Lung (tissue), 12 donors: ENCODE data around the gene CCDC85C. TPM values are rescaled to one million over a fixed set of nuclear protein-coding genes. Genes with fewer than 3 reads are reported as not detected.

ENCODE experiments used
- ATAC-seq: fragments of 200-7000 bp; cut with Tn5 transposase; one replicate; pipeline ENCODE4 v1.9.1; 2020; ENCODE audit warnings: moderate number of reproducible peaks; ENCODE audit not compliant: insufficient read depth, low FRiP score
- DNase-seq, 3 donors: peaks; one replicate each; pipeline ENCODE4 v3.0.0-alpha.2; 2013 to 2017
- H3K27ac ChIP-seq, 2 donors: one replicate each; pipeline ENCODE4 v1.5.1; 2013; ENCODE audit warnings: mild to moderate bottlenecking in 2 of 2, moderate library complexity in 2 of 2, control low read depth in 1 of 2, inconsistent platforms in 1 of 2, low read depth in 1 of 2, low read length in 1 of 2
- H3K27me3 ChIP-seq, 3 donors: one replicate each; pipeline ENCODE4 v1.5.1; 2013; ENCODE audit warnings: low read length in 2 of 3; ENCODE audit not compliant: control insufficient read depth in 3 of 3, insufficient read depth in 3 of 3
- H3K36me3 ChIP-seq, 4 donors: one replicate each; pipeline ENCODE4 v1.5.1; 2013; ENCODE audit warnings: low read length in 4 of 4, mild to moderate bottlenecking in 1 of 4, moderate library complexity in 1 of 4; ENCODE audit not compliant: control insufficient read depth in 4 of 4, insufficient read depth in 4 of 4
- H3K4me1 ChIP-seq, 5 donors: one replicate each; pipeline ENCODE4 v1.5.1; 2013; ENCODE audit warnings: low read length in 5 of 5, mild to moderate bottlenecking in 2 of 5, moderate library complexity in 1 of 5; ENCODE audit not compliant: control insufficient read depth in 5 of 5, insufficient read depth in 5 of 5
- H3K4me3 ChIP-seq: one replicate; pipeline ENCODE4 v1.5.1; 2013; ENCODE audit warnings: mild to moderate bottlenecking, control low read depth, moderate library complexity
- H3K9ac ChIP-seq, 2 donors: one replicate each; pipeline ENCODE4 v1.5.1; 2013; ENCODE audit warnings: low read length in 2 of 2, control low read depth in 1 of 2; ENCODE audit not compliant: insufficient read depth in 1 of 2
- H3K9me3 ChIP-seq, 4 donors: one replicate each; pipeline ENCODE4 v1.5.1; 2013; ENCODE audit warnings: low read length in 3 of 4, mild to moderate bottlenecking in 1 of 4, moderate library complexity in 1 of 4; ENCODE audit not compliant: control insufficient read depth in 4 of 4, insufficient read depth in 3 of 4
- CTCF ChIP-seq: IDR thresholded peaks from 2 replicates; pipeline ENCODE4 v1.5.1; 2012; ENCODE audit warnings: mild to moderate bottlenecking; ENCODE audit errors: control extremely low read depth, extremely low read depth
- WGBS, 2 donors: extraction: QIAGEN DNeasy Blood & Tissue Kit; methylation state at CpG; one replicate each; pipeline ENCODE4 v1.1.7; 2013; 5-methylcytosine and 5-hydroxymethylcytosine counted together
- polyA plus RNA-seq, 2 donors: library from polyadenylated mRNA; stranded (reverse); fragments of 200-250 nt; gene quantifications; one replicate each; pipeline ENCODE4 v1.2.1, GENCODE V29; 2013
- total RNA-seq, 2 donors: library from RNA; depleted of rRNA in 1 of 2; stranded (reverse); fragments of >200 nt in 1 of 2; gene quantifications; one replicate each; pipeline ENCODE4 v1.2.1, GENCODE V29; 2014 to 2021
- donor health status: control.
- donor health status: control.
- donor health status: Bipolar disorder and iron deficiency.
- donor health status: healthy.
- donor health status: DM: yes; HTN: yes; CAD: no.

CCDC85C gene
- total and polyA plus RNA-seq, 4 donors: 2.8 to 19.8 (median 17.6) TPM

- DNase-seq (peak in 2 of 3 donors; percentile 36 to 55), ATAC-seq (no peak)
- Histone ChIP-seq H3K27ac (peak overlapping the region; percentile 90 to 93), H3K36me3 (peaks cover 0 to 2% (median 0%) of the 10 kb centered on the region in 4 donors), H3K9me3 (no peaks in the 10 kb centered on the region), H3K27me3 (no peaks in the 10 kb centered on the region), H3K4me3 (peak overlapping the region; percentile 93), H3K4me1 (peaks cover 4 to 27% (median 13%) of the 10 kb centered on the region in 5 donors), H3K9ac (peak overlapping the region; percentile 92 to 98)
- 0% methylated on average over 17 of the region's 17 CpGs for WGBS, 2 donors
- TF ChIP-seq CTCF: no peak
These were observed 122.3 kb downstream of the CCDC85C start for GRCh38 chr14:99481745-99482099.

GRCh38 chr14:99480917-99481744, 122.9 kb downstream of the CCDC85C start, which contains the start of gene CCNK:
TSS of gene CCNK (plus strand) at chr14:99481409. CDS start at chr14:99492678, 11,269 bp downstream.
- peak; percentile 100 for DNase-seq
- no peak for TF ChIP-seq CTCF
- Histone ChIP-seq H3K36me3 (peaks cover 0 to 2% (median 0%) of the 10 kb centered on the region in 4 donors), H3K27ac (peak within 1 kb of the TSS; percentile 93 to 98), H3K4me1 (peaks cover 4 to 27% (median 11%) of the 10 kb centered on the region in 5 donors), H3K9me3 (no peaks in the 10 kb centered on the region), H3K27me3 (no peaks in the 10 kb centered on the region), H3K4me3 (peak within 1 kb of the TSS; percentile 93), H3K9ac (peak within 1 kb of the TSS; percentile 92 to 98)
- ATAC-seq: peak; percentile 92
- 0 to 1% methylated on average over 72 to 82 of the region's 82 CpGs for WGBS, 2 donors

GRCh38 chr14:99479906-99480869, 123.8 kb downstream of the CCDC85C start, which contains the start of gene SETD3:
TSS of gene SETD3 (minus strand) at chr14:99480859. CDS start at chr14:99465805, 15,054 bp downstream.
- WGBS, 2 donors: 0 to 1% methylated on average over 67 to 121 of the region's 122 CpGs
- no peak for TF ChIP-seq CTCF
- ATAC-seq: peak; percentile 1
- Histone ChIP-seq H3K9ac (peak within 1 kb of the TSS; percentile 92 to 98), H3K4me3 (peak within 1 kb of the TSS; percentile 93), H3K36me3 (peaks cover 0 to 2% (median 0%) of the 10 kb centered on the region in 4 donors), H3K27ac (peak within 1 kb of the TSS; percentile 93 to 98), H3K4me1 (peaks cover 5 to 27% (median 16%) of the 10 kb centered on the region in 5 donors), H3K27me3 (no peaks in the 10 kb centered on the region), H3K9me3 (no peaks in the 10 kb centered on the region)
- DNase-seq: peak; percentile 46 to 58 (median 51)
